NB4 (cell line): ENCODE measurements around the gene CACNA1F.

Source experiments
- DNase-seq: peaks from one replicate; pipeline ENCODE4 v3.0.0; 2010; ENCODE audit warnings: low read depth
- H3K4me3 ChIP-seq: one replicate; pipeline ENCODE4 v1.5.1; 2011; ENCODE audit warnings: mild to moderate bottlenecking, low read depth, low read length, moderate library complexity
- MYC ChIP-seq: IDR thresholded peaks from 2 replicates; pipeline ENCODE4 v1.6.1; 2011; ENCODE audit warnings: low read depth, low read length
- POLR2A ChIP-seq: IDR thresholded peaks from 2 replicates; pipeline ENCODE4 v1.6.1; 2011; ENCODE audit warnings: mild to moderate bottlenecking; ENCODE audit not compliant: insufficient read length; ENCODE audit errors: extremely low read depth
- TF ChIP-seq, protein P1 (sequence below): IDR thresholded peaks from one replicate; pipeline ENCODE4 v1.5.1; 2012; ENCODE audit warnings: low read depth, low read length
- TF ChIP-seq, protein P2 (sequence below): IDR thresholded peaks from 2 replicates; pipeline ENCODE4 v1.6.1; 2011; ENCODE audit warnings: low read depth, low read length

CACNA1F gene

DNA sequence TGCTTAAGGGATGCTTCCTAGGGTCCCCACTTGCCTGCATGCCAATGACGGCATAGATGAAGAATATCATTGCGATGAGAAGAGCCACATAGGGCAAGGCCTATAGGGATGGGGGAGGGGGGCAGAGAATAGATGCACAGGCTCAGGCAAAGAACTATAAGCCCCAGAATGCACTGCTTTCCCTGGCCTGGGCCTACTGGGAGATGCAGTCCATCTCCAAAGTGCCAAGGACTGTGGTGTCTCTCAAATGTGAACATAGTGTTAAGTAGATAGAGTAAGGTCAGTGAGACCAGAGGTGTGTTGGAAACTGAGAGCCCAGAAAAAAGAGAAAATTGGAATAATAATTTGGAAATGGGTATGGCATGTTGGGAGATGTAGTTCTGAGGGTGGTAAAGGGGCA is 20.9 kb downstream of the CACNA1F start:
- TF ChIP-seq POLR2A (no peak), MYC (no peak)
- TF ChIP-seq, protein P1, sequence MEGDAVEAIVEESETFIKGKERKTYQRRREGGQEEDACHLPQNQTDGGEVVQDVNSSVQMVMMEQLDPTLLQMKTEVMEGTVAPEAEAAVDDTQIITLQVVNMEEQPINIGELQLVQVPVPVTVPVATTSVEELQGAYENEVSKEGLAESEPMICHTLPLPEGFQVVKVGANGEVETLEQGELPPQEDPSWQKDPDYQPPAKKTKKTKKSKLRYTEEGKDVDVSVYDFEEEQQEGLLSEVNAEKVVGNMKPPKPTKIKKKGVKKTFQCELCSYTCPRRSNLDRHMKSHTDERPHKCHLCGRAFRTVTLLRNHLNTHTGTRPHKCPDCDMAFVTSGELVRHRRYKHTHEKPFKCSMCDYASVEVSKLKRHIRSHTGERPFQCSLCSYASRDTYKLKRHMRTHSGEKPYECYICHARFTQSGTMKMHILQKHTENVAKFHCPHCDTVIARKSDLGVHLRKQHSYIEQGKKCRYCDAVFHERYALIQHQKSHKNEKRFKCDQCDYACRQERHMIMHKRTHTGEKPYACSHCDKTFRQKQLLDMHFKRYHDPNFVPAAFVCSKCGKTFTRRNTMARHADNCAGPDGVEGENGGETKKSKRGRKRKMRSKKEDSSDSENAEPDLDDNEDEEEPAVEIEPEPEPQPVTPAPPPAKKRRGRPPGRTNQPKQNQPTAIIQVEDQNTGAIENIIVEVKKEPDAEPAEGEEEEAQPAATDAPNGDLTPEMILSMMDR, result no peak
- TF ChIP-seq, protein P2, sequence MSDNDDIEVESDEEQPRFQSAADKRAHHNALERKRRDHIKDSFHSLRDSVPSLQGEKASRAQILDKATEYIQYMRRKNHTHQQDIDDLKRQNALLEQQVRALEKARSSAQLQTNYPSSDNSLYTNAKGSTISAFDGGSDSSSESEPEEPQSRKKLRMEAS, result no peak
- no peak overlapping the region for H3K4me3 ChIP-seq
- DNase-seq, result no peak

DNA sequence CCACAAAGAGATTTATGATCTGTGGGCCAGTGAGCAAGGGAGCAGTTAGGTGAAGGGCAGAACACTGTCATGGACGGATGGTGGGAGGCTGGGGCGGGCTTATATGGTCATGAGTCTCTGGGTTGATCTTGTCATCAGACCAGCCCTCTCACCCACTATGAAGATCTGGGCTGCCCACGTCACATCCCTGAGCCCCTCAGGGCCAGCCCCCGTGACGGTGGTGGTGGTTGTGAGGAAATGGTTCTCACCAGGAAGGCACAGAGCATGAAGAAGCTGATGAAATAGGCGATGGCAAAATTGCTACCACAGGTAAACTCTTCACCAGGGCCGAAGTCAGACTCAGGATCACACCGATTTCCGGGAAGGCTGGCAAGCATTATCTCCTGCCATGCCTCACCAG is 22.1 kb downstream of the CACNA1F start:
- TF ChIP-seq, protein P2, result no peak
- TF ChIP-seq MYC (no peak), POLR2A (no peak)
- TF ChIP-seq, protein P1, result no peak
- no peak overlapping the region for H3K4me3 ChIP-seq
- no peak for DNase-seq

DNA sequence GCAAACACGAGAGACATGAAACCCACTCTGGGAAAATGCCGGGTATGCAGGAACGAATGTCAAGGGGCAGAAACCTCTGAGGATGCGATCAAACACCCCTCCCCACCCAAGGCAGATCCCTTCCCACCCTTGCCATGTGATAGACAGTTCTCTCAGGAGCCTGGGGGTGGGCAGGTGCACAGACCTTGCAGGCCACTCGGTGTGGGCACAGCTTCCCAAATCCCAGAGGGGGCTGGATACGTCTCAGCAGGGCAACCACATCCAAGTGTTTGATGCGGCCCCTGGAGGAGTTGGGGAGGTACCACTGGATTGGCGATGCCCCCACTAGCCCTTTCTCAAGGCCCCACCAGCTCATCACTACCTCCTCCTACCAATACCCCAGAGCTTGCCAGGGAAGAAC is 22.7 kb downstream of the CACNA1F start:
- no peak for DNase-seq
- TF ChIP-seq, protein P2, result no peak
- TF ChIP-seq POLR2A (no peak), MYC (no peak)
- TF ChIP-seq, protein P1, result no peak
- H3K4me3 ChIP-seq, result no peak overlapping the region

DNA sequence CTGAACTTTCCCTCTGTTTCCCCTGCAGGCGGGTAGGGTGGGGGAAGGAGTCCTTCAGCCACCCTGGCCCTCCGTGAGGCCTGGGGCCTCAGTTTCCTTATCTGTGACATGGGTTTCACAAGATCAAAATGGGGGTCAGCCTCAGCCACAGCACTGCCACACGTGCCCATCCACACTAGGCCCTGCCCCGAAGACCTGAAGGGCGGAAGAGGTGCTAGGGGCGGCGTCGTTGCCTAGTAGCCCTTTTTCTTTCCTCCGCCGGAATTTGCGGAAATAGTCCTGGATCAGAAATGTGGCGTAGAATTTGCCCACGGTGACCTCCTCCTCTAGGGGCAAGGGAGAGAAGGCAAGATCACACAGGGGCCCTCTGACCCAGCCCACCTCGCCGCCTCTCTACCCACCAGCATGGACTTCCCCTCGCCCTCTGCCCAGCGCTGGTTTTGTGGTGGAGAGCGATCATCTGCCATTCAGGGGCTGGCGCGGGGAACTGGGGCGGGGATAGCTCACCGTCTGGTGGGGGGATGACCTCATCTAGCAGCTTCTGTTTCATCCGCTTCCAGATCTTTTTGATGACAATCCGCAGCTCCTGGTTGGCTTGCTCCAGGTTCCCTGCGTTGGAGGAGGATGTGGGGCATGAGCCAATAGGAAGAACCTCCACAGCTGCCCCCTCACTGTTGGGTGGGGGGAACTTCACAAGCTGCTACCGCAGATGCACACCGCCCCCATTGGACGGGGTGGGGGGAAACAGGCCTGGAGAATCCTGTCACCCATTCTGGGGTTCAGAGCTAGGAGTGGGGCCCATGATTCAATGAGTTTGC is 23.5 kb downstream of the CACNA1F start:
- TF ChIP-seq POLR2A, result no peak
- TF ChIP-seq MYC, result no peak
- TF ChIP-seq, protein P2, result no peak
- TF ChIP-seq, protein P1, result no peak

DNA sequence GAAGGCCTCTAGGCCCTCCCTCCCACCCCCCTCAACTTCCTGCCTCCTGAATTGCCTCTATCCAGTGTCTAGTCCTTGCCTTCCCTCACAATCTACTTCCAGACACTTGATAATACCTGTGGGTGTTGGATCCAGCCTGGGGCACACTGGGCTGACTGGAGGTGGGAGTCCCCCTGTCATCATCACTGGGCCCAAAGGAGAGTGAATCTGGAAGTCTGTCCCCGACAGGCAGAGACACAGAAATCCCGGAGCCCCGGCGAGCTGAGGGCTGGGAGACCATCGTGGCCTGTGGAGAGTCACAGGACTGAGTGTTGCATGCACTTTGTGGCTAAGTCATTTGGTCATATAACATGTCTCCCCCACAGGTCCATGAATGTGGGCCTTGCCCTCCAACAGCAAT is 24.7 kb downstream of the CACNA1F start:
- no peak for DNase-seq
- TF ChIP-seq MYC (no peak), POLR2A (no peak)
- TF ChIP-seq, protein P2, result no peak
- TF ChIP-seq, protein P1, result no peak
- H3K4me3 ChIP-seq, result no peak overlapping the region

More for the DNA sequence above, 23.5 kb downstream of the CACNA1F start:
- peak; percentile 20 for DNase-seq
- no peak overlapping the region for H3K4me3 ChIP-seq

DNA sequence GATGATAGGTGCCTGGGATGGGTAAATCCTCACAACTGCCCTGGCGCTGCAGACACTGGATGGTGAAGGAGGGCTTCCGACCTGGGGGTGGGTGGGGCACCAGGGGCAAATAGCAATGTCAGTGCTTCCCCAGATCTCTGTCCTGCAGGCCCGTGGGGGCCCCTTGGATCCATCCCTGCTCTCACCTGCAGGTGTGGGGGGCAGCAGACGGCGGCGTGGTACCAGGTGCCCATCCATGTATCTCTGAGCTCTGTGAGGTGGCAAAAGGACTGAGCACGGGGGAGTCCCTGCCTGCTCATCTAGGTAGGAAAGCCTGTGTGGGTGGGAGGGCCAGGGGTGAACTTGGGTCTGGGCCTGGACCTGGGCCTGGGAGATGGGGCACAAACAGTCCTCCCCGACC is 26.6 kb downstream of the CACNA1F start:
- TF ChIP-seq POLR2A, result no peak
- TF ChIP-seq, protein P1, result no peak
- TF ChIP-seq, protein P2, result no peak
- no peak for TF ChIP-seq MYC
- no peak overlapping the region for H3K4me3 ChIP-seq
- no peak for DNase-seq
